GM12872 (cell line): ENCODE results near the gene IFNA5.
A peak's percentile ranks its signal among the peaks of the same experiment; 100 is the strongest.

ENCODE experiments used
- CTCF ChIP-seq: IDR thresholded peaks from 3 replicates; pipeline ENCODE4 v1.5.1; 2011; ENCODE audit warnings: low read depth, mild to moderate bottlenecking, low read length, moderate library complexity; ENCODE audit not compliant: insufficient read depth

IFNA5 gene

GRCh38 chr9:21331676-21332402, 26.7 kb upstream of the IFNA5 start:
- TF ChIP-seq CTCF: no peak

GRCh38 chr9:21326526-21327139, 21.5 kb upstream of the IFNA5 start:
- peak; percentile 46 for TF ChIP-seq CTCF

GRCh38 chr9:21324047-21324446, 18.9 kb upstream of the IFNA5 start:
- TF ChIP-seq CTCF: no peak

GRCh38 chr9:21322911-21323461, 17.9 kb upstream of the IFNA5 start:
- TF ChIP-seq CTCF: no peak

GRCh38 chr9:21320465-21320864, 15.4 kb upstream of the IFNA5 start:
- TF ChIP-seq CTCF: no peak

GRCh38 chr9:21317956-21318923, 13.1 kb upstream of the IFNA5 start:
- peak; percentile 64 for TF ChIP-seq CTCF

- TF ChIP-seq CTCF: no peak
Observed at GRCh38 chr9:21316860-21317259, 11.7 kb upstream of the IFNA5 start.
